Fibroblast of skin of right biceps (primary cell): Measurements from ENCODE around the gene SOX15.

Experiments
- DNase-seq: peaks from one replicate; pipeline ENCODE4 v3.0.0-alpha.2; 2013

The SOX15 gene

DNA sequence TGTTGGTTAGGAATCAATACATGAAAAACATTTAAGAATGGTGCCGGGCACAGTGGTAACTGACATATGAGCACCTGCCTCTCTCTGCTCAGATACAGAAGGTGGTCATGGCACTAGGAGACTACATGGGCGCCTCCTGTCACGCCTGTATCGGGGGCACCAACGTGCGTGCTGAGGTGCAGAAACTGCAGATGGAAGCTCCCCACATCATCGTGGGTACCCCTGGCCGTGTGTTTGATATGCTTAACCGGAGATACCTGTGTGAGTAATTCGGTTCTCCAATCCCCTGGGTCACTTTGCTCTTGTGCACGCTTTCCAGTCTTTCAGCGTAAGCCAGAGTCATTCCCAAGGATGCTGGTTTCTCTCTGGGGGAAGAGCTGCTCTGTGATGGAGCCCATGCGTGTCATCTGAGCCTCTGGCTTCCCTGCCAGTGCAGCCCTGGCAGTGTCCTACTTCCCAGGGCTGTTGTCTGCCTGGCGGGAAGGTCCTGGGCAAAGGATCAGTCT lies 13.4 kb downstream of the SOX15 start:
- DNase-seq = no peak

- DNase-seq = no peak
Measured at GRCh38 chr17:7575959-7576358, 13.9 kb downstream of the SOX15 start.

- DNase-seq = no peak
Measured at GRCh38 chr17:7575481-7575883, 14.4 kb downstream of the SOX15 start.

GRCh38 chr17:7574176-7574953 lies 15.5 kb downstream of the SOX15 start:
- no peak for DNase-seq

DNA sequence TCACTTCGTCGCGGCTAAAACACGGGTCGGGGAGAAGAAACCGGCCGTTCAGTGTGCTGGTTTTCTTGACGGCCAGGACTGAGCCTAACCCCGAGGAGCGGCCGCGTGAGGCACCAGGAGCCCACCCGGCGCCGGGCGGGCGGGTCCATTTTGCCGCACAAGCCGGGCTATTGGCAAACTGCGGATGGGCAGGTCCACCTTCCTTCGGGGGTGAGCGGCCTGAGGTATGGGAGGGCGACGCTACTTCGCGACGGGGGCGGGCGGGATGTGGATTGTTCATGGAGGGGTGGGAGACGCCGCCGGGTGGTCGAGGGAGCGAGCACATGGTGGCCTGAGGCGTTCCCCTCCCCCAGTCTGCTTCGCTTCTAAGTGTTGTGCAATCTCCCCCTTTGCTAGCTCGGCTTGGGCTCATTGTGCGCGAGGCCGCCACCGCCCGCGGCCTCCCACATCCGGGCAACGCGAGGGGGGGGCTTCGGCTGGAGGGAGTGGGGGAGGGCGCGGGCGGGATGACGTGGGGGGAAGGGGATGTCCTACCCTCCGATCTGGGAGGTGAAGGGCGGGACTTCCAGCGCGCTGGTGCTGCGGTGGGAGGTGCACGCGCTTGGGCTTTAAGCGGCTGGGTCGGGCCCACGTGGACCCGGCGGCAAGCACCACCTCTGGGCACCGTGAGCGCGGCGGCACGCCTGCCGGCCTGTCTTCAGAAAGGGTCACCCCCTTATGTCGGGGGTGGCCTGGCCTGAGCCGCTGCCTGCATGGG lies 16.4 kb downstream of the SOX15 start:
- DNase-seq = peak; percentile 94

- DNase-seq = peak; percentile 100
Measured at GRCh38 chr17:7572588-7573323, 17.1 kb downstream of the SOX15 start.

DNA sequence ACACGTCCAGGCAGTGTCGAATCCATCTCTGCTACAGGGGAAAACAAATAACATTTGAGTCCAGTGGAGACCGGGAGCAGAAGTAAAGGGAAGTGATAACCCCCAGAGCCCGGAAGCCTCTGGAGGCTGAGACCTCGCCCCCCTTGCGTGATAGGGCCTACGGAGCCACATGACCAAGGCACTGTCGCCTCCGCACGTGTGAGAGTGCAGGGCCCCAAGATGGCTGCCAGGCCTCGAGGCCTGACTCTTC lies 17.6 kb downstream of the SOX15 start:
- no peak for DNase-seq

DNA sequence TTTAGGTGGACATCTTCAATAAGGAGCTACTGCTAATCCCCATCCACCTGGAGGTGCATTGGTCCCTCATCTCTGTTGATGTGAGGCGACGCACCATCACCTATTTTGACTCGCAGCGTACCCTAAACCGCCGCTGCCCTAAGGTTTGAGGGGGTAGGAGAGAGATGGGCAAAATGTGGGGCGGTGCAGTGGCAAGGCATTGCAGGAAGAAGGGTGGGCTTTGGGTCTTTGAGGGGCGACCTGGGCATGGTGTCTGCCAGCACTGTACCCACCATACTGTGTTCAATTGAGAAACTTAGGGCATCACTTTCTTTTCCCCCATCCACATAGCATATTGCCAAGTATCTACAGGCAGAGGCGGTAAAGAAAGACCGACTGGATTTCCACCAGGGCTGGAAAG lies 19.5 kb downstream of the SOX15 start:
- DNase-seq = no peak

DNA sequence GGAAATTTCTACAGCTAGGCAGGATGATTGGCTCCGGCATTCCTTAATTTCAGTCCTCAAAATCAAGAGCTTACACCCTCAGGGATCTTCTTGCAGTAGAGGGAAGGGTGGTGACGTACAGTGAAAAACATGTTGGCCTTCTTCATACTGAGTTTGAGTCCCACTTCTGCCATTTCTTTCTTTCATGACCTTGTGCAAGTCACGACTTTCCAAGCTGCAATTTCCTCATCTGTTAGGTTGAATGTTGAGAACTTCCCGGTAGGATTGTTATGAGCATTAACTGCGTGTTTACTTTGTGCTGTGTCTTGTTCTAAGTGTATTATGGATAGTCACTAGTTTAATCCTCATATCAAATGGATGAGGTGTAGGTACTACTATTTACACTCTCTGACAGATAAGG lies 20.3 kb downstream of the SOX15 start:
- no peak for DNase-seq

DNA sequence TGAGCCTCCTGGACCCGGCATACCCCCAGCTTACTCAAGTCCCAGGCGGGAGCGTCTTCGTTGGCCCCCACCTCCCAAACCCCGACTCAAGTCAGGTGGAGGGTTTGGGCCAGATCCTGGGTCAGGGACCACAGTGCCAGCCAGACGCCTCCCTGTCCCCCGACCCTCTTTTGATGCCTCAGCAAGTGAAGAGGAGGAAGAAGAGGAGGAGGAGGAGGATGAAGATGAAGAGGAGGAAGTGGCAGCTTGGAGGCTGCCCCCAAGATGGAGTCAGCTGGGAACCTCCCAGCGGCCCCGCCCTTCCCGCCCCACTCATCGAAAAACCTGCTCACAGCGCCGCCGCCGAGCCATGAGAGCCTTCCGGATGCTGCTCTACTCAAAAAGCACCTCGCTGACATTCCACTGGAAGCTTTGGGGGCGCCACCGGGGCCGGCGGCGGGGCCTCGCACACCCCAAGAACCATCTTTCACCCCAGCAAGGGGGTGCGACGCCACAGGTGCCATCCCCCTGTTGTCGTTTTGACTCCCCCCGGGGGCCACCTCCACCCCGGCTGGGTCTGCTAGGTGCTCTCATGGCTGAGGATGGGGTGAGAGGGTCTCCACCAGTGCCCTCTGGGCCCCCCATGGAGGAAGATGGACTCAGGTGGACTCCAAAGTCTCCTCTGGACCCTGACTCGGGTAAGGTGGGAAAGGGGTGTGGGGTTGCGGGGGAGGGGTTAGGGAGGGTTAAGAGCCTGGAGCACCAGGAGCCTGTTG lies 26.6 kb downstream of the SOX15 start:
- DNase-seq = no peak

DNA sequence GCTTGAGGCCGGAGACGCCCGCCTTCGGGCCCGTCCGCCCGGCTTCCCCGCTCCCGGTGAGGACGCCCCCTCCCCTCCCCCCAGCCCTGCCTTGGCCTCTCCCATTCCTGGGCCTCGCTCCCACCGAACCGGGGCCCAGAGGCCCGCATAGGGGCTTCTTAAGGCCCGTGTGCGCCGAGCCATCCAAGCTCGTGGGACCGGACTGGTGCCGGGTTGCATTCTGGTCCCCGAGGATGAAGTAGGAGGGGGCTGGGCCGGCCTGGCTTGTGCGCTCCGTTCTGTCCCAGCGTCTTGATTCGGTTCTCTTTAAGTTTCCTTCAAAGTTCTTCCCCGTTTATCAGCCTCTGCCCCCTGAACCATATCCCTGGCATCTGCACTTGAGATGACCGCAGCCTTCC lies 27.7 kb downstream of the SOX15 start:
- no peak for DNase-seq

GRCh38 chr17:7561589-7562207 lies 28.2 kb downstream of the SOX15 start, which contains the start of gene SENP3:
Gene SENP3 (plus strand): TSS chr17:7561919. CDS start chr17:7563077, 1,158 bp downstream.
- DNase-seq = peak; percentile 91

DNA sequence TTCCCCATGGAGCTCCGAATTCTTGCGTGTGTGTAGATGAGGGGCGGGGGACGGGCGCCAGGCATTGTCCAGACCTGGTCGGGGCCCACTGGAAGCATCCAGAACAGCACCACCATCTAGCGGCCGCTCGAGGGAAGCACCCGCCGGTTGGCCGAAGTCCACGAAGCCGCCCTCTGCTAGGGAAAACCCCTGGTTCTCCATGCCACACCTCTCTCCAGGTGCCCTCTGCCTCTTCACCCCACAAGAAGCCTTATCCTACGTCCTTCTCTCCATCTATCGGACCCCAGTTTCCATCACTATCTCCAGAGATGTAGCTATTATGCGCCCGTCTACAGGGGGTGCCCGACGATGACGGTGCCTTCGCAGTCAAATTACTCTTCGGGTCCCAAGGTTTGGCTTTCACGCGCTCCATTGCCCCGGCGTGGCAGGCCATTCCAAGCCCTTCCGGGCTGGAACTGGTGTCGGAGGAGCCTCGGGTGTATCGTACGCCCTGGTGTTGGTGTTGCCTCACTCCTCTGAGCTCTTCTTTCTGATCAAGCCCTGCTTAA lies 28.8 kb downstream of the SOX15 start:
- DNase-seq = peak; percentile 81

DNA sequence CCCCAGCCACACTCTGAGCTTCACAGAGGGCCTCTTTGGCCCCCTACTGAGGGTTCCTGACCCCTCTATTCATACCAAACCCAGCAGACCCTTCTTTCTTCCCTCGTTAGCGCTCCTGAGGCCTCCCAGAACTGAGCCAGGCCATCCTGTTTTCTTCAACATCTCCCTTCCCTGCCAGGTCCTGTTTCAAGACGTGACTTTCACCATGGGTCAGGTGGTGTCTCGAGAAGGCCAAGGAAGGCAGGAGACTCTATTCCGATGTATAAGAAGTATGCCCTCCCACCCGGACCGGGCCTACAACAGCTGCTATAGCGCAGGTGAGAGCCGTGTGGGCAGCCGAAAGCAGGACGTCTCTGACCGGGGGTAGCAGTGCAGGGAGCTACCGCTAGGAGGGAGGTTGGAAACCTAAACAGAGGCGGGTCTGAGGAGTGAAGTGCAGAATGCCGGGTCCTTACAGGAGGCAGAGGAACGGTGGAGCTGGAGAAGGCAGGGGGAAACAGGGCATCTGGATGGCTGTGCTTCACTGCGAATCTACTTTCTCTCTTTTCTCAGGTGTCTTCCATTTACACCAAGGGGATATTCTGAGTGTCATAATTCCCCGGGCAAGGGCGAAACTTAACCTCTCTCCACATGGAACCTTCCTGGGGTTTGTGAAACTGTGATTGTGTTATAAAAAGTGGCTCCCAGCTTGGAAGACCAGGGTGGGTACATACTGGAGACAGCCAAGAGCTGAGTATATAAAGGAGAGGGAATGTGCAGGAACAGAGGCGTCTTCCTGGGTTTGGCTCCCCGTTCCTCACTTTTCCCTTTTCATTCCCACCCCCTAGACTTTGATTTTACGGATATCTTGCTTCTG lies 29.5 kb downstream of the SOX15 start:
- DNase-seq = peak; percentile 61

GRCh38 chr17:7559320-7560171 lies 30.3 kb downstream of the SOX15 start:
- DNase-seq = no peak

- no peak for DNase-seq
Measured at GRCh38 chr17:7558544-7559319, 31.2 kb downstream of the SOX15 start, which contains the start of gene TNFSF13. Gene TNFSF13 (plus strand): TSS chr17:7558750. CDS start chr17:7559040, 290 bp downstream.

DNA sequence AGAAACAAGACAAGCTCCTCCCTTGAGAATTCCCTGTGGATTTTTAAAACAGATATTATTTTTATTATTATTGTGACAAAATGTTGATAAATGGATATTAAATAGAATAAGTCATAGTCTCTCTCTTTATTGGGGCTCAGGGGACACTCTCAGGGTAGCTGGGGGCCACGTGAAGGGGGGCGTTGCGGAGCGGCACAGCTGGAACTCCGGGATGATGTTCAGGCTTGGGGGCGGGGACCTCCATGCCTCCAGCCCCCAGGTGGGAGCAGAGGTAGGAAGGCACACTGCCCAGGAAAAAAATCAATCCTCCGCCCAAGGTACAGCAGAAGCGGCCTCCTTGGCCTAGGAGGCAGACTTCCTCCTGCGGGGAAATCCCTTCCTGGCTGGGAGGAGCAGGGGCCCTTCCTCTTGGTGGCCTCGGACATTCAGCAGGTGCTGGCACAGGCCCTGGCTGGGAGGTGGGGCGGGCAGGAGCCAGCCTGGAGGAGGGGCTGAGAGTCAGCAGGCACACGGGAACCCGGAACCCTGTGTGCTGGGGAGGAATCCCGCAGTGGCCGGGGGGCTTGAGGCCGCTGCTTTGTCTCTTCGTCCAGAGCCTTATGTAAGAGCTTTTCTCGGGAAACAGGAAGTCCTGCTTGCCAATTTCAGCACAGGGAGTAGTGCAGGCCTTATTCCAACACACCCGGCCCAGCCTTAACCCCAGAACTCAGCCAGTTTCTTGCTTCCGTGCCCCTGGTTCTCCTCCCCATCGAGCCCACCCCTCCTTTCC lies 31.9 kb downstream of the SOX15 start:
- peak; percentile 32 for DNase-seq

DNA sequence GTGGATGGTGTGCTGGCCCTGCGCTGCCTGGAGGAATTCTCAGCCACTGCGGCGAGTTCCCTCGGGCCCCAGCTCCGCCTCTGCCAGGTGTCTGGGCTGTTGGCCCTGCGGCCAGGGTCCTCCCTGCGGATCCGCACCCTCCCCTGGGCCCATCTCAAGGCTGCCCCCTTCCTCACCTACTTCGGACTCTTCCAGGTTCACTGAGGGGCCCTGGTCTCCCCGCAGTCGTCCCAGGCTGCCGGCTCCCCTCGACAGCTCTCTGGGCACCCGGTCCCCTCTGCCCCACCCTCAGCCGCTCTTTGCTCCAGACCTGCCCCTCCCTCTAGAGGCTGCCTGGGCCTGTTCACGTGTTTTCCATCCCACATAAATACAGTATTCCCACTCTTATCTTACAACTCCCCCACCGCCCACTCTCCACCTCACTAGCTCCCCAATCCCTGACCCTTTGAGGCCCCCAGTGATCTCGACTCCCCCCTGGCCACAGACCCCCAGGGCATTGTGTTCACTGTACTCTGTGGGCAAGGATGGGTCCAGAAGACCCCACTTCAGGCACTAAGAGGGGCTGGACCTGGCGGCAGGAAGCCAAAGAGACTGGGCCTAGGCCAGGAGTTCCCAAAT lies 32.6 kb downstream of the SOX15 start:
- DNase-seq = no peak
